Tibial artery (tissue), 4 donors: ENCODE results near the gene RAB28.

Experiments
- DNase-seq, 2 donors: peaks; one replicate each; pipeline ENCODE4 v3.0.0-alpha.2; 2019
- H3K27ac ChIP-seq, 2 donors: fragments of 200-600 bp; sonication (generic) in 1 of 2; 1 replicate in 1 of 2; 2 replicates in 1 of 2; pipeline ENCODE4 v1.5.1; 2018 to 2019; ENCODE audit warnings: mild to moderate bottlenecking in 1 of 2
- H3K27me3 ChIP-seq, 2 donors: fragments of 200-600 bp; sonication (generic) in 1 of 2; one replicate each; pipeline versions ENCODE4 v1.5.1 to v1.6.0; 2016 to 2019
- H3K36me3 ChIP-seq, 3 donors: fragments of 200-600 bp; sonication (generic) in 2 of 3; one replicate each; pipeline ENCODE4 v1.5.1; 2016 to 2019; ENCODE audit warnings: mild to moderate bottlenecking in 2 of 3
- H3K4me1 ChIP-seq, 4 donors: fragments of 200-600 bp; sonication (generic) in 2 of 4; 1 replicate in 3 of 4; 2 replicates in 1 of 4; pipeline ENCODE4 v1.5.1; 2016 to 2019
- H3K4me3 ChIP-seq, 2 donors: fragments of 200-600 bp; sonication (generic) in 1 of 2; 1 replicate in 1 of 2; 2 replicates in 1 of 2; pipeline ENCODE4 v1.5.1; 2018 to 2019; ENCODE audit warnings: mild to moderate bottlenecking in 2 of 2
- H3K9me3 ChIP-seq, 3 donors: fragments of 200-600 bp; sonication (generic) in 1 of 3; one replicate each; pipeline ENCODE4 v1.5.1; 2016 to 2019
- intact Hi-C: fragments of 100-400 bp; cut with DNase I; formaldehyde crosslinking; loops from one replicate; pipeline ENCODE4 v1.15.0; 2023; ENCODE audit warnings: low total_unique reads
- TF ChIP-seq, protein P1 (sequence below), 2 experiments: fragments of 200-600 bp in 1 of 2; fragments of 450-650 bp in 1 of 2; IDR thresholded peaks; one replicate each; pipeline ENCODE4 v1.5.1; 2017 to 2019; ENCODE audit warnings: antibody characterized with exemption in 2 of 2, mild to moderate bottlenecking in 1 of 2, moderate library complexity in 1 of 2

RAB28 gene

DNA sequence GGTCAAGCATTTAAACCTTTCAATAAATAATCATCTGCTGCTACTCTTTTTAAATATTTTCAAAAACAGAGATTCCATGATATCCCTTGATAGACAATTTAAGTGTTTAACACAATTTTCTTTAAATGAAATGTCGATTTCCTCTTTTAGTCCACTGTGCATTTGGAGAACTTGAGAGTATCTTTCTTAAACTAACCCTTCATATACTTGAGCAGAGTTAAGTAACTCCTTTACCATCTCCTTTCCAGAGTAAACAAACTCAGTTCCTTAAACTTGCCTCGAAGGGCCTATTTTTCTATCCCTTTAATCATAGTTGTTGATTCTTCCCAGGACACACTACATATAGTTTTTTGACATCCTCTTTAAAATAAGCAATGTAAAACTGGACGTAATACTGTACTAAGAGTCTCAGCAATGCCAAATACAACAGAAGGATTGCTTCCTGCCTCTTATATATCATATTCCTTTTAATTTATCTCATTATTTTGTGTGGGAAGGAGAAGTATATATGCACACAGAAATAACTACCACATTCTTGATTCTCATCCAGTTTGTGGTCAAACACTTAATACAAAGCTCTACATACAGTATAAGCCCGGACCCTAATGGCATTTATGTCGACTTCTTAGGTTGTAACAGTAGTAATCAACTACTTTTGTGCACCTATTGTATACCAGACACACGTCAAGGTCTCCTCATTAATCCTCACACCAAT is 22.8 kb downstream of the RAB28 start:
- intact Hi-C loops, result no loop called here
- Histone ChIP-seq H3K27me3 (no peaks in the 10 kb centered on the region), H3K27ac (no peak overlapping the region), H3K4me1 (no peaks in the 10 kb centered on the region), H3K4me3 (no peak overlapping the region), H3K9me3 (no peaks in the 10 kb centered on the region), H3K36me3 (peaks cover 7 to 15% (median 10%) of the 10 kb centered on the region in 3 donors)
- DNase-seq, result no peak
- TF ChIP-seq, protein P1, sequence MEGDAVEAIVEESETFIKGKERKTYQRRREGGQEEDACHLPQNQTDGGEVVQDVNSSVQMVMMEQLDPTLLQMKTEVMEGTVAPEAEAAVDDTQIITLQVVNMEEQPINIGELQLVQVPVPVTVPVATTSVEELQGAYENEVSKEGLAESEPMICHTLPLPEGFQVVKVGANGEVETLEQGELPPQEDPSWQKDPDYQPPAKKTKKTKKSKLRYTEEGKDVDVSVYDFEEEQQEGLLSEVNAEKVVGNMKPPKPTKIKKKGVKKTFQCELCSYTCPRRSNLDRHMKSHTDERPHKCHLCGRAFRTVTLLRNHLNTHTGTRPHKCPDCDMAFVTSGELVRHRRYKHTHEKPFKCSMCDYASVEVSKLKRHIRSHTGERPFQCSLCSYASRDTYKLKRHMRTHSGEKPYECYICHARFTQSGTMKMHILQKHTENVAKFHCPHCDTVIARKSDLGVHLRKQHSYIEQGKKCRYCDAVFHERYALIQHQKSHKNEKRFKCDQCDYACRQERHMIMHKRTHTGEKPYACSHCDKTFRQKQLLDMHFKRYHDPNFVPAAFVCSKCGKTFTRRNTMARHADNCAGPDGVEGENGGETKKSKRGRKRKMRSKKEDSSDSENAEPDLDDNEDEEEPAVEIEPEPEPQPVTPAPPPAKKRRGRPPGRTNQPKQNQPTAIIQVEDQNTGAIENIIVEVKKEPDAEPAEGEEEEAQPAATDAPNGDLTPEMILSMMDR (IDR thresholded peaks at IDR 0.05), result no peak

DNA sequence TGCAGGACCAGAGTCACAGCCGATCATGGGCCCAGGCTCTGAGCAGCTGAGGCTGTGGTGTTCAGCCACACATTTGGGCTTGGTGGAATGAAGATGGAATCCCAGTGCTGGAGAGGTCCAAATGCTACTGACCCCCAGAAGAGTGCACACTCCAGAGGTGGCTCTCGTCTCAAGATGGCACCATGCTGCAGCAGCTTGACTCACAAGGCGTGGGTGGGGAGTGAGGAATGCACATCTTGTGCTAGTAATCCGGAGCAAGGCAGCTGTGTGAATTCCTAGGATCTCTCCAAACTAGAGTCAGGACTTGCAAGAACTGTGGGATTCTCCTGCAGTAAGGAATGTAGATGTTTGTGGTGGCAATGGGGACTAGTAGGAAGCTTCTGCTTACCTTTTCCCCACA is 28.7 kb downstream of the RAB28 start:
- intact Hi-C loops, result no loop called here

DNA sequence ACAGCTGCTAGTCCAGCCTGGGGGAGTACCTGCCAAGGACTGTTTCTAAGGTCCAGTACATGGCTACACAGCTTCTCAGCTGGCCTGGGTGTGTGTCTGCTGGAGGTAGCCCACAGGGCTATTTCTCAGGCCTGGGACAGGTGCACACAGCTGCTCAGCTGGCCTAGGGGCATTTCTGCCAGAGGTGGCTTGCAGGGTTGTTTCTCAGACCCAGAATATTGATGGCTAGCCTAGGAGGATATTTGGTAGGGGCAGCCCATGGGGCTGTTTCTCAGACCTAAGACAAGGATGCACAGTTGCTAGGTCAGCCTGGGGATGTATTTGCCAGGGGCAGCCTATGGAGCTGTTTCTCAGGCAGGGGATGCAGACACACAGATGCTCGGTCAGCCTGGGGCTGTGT is 29.4 kb downstream of the RAB28 start:
- Histone ChIP-seq H3K9me3 (no peaks in the 10 kb centered on the region), H3K27ac (no peak overlapping the region), H3K4me3 (no peak overlapping the region), H3K36me3 (peaks cover 20 to 24% (median 20%) of the 10 kb centered on the region in 3 donors), H3K27me3 (no peaks in the 10 kb centered on the region), H3K4me1 (no peaks in the 10 kb centered on the region)
- TF ChIP-seq, protein P1 (IDR thresholded peaks at IDR 0.05), result no peak
- intact Hi-C loops, result no loop called here
- DNase-seq, result no peak

More for the DNA sequence above, 28.7 kb downstream of the RAB28 start:
- no peaks in the 10 kb centered on the region for H3K4me1 ChIP-seq
- no peaks in the 10 kb centered on the region for H3K9me3 ChIP-seq
- no peak for DNase-seq
- H3K4me3 ChIP-seq, result no peak overlapping the region
- TF ChIP-seq, protein P1 (IDR thresholded peaks at IDR 0.05), result no peak
- H3K27me3 ChIP-seq, result no peaks in the 10 kb centered on the region
- peaks cover 20 to 30% (median 25%) of the 10 kb centered on the region in 3 donors for H3K36me3 ChIP-seq
- H3K27ac ChIP-seq, result no peak overlapping the region

DNA sequence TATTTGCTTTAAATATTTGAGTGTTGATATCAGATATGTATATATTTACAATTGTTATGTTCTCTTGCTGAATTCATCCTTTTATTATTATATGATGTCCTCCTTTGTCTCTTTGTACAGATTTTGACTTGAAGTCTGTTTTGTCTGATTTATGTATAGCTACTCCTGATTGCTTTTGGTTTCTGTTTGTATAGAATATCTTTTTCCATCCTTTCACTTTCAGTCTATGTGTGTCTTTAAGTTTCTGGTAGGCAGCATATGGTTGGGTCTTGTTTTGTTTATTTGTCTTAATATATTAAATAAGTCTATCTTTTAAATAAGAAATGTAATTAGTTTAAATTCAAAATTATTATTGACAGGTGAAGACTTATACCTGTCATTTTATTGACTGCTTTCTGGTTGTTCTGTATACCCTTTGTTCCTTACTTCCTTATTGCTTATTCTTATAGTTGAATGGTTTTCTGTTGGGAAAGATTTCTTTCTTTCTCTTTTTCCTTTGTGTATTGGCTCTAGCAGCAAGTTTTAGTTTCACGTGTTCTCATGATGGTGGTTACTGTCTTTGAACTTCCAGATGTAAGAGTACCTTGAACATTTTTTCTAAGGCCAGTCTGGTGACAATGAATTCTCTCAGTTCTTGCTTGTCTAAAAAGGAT is 31.1 kb downstream of the RAB28 start:
- Histone ChIP-seq H3K27me3 (no peaks in the 10 kb centered on the region), H3K4me1 (no peaks in the 10 kb centered on the region), H3K4me3 (no peak overlapping the region), H3K36me3 (peaks cover 13 to 17% (median 17%) of the 10 kb centered on the region in 3 donors), H3K9me3 (no peaks in the 10 kb centered on the region), H3K27ac (no peak overlapping the region)
- intact Hi-C loops, result no loop called here
- TF ChIP-seq, protein P1 (IDR thresholded peaks at IDR 0.05), result no peak
- no peak for DNase-seq

DNA sequence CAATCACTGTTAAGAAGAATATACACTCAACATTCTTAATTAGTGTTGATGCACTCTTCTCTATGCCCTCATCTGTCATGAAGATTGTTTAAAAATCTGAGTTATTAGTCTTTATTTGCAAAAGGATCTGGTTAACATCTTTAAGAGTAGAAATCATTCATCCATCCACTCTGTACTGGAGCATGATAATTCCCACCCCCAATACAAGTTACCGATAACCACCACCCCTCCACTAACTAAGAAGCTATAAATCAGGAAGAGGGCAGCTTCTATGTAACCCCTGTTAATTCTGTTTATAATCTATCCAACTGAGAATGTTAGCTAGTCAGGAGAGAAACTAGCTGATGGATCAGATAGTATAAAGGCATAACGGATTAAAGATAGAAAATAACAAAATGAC is 34.5 kb downstream of the RAB28 start:
- TF ChIP-seq, protein P1 (IDR thresholded peaks at IDR 0.05), result no peak
- Histone ChIP-seq H3K36me3 (peaks cover 2 to 8% (median 4%) of the 10 kb centered on the region in 3 donors), H3K4me3 (no peak overlapping the region), H3K27me3 (no peaks in the 10 kb centered on the region), H3K4me1 (no peaks in the 10 kb centered on the region), H3K9me3 (no peaks in the 10 kb centered on the region), H3K27ac (no peak overlapping the region)
- DNase-seq, result no peak
- intact Hi-C loops, result no loop called here
